Fibroblast of lung (primary cell): Measurements from ENCODE around the gene AKAP6. TPM values are rescaled to one million over a fixed set of nuclear protein-coding genes. Genes with fewer than 3 reads are reported as not detected.

Source experiments
- DNase-seq, 2 donors: peaks; one replicate each; pipeline versions ENCODE4 v3.0.0 to v3.0.0-alpha.2; 2010; ENCODE audit warnings: low read depth in 2 of 2
- H2AFZ ChIP-seq: 2 replicates; pipeline ENCODE4 v1.5.1; 2012; ENCODE audit warnings: low read length, control low read depth, inconsistent platforms
- H3K27ac ChIP-seq: 2 replicates; pipeline ENCODE4 v1.5.1; 2011; ENCODE audit warnings: low read length, control low read depth; ENCODE audit not compliant: insufficient read depth
- H3K27me3 ChIP-seq: 2 replicates; pipeline ENCODE4 v1.5.1; 2011; ENCODE audit warnings: mild to moderate bottlenecking, low read length; ENCODE audit not compliant: control insufficient read depth, insufficient read depth
- H3K36me3 ChIP-seq: 2 replicates; pipeline ENCODE4 v1.5.1; 2011; ENCODE audit warnings: low read length; ENCODE audit not compliant: control insufficient read depth, insufficient read depth
- H3K4me1 ChIP-seq: 2 replicates; pipeline ENCODE4 v1.5.1; 2011; ENCODE audit warnings: low read length; ENCODE audit not compliant: control insufficient read depth, insufficient read depth; ENCODE audit errors: extremely low read depth
- H3K4me2 ChIP-seq: 2 replicates; pipeline ENCODE4 v1.5.1; 2011; ENCODE audit warnings: low read length, control low read depth; ENCODE audit not compliant: insufficient read depth; ENCODE audit errors: extremely low read depth
- H3K4me3 ChIP-seq, 4 experiments: fragments of 200-600 bp in 1 of 4; sonication (generic) in 1 of 4; replicated peaks in 1 of 4; 2 replicates each; pipeline ENCODE4 v1.5.1; 2011 to 2016; ENCODE audit warnings: low read length in 4 of 4, low read depth in 3 of 4, mild to moderate bottlenecking in 3 of 4, control low read depth in 2 of 4, inconsistent platforms in 1 of 4, mixed read lengths in 1 of 4; ENCODE audit not compliant: insufficient read depth in 1 of 4; ENCODE audit errors: control extremely low read depth in 1 of 4
- H3K79me2 ChIP-seq: 2 replicates; pipeline ENCODE4 v1.5.1; 2012; ENCODE audit warnings: mild to moderate bottlenecking, low read length, inconsistent platforms; ENCODE audit not compliant: control insufficient read depth, insufficient read depth
- H3K9ac ChIP-seq: 2 replicates; pipeline ENCODE4 v1.5.1; 2011; ENCODE audit warnings: mild to moderate bottlenecking, low read length, control low read depth; ENCODE audit not compliant: insufficient read depth
- H3K9me3 ChIP-seq: 2 replicates; pipeline ENCODE4 v1.5.1; 2012; ENCODE audit warnings: low read depth, low read length; ENCODE audit not compliant: control insufficient read depth, insufficient read depth
- H4K20me1 ChIP-seq: 2 replicates; pipeline ENCODE4 v1.5.1; 2011; ENCODE audit warnings: low read length; ENCODE audit not compliant: control insufficient read depth, insufficient read depth; ENCODE audit errors: extremely low read depth
- EZH2 ChIP-seq: IDR thresholded peaks from 2 replicates; pipeline ENCODE4 v1.5.1; 2012; ENCODE audit warnings: low read length, control low read depth, mild to moderate bottlenecking; ENCODE audit errors: missing control alignments
- polyA plus RNA-seq, 2 donors: library from polyadenylated mRNA; depleted of rRNA in 1 of 2; stranded (reverse) in 1 of 2; unstranded in 1 of 2; fragments of >200 nt; gene quantifications; 2 replicates each; pipeline ENCODE4 v1.2.1, GENCODE V29; 2011 to 2012; ENCODE audit warnings: missing spikeins in 1 of 2
- total RNA-seq: library from RNA; depleted of rRNA; stranded (reverse); fragments of >200 nt; gene quantifications from 2 replicates; pipeline ENCODE4 v1.2.1, GENCODE V29; 2014
- TF ChIP-seq, protein P1 (sequence below), 2 donors: IDR thresholded peaks in 1 of 2; conservative IDR thresholded peaks in 1 of 2; 1 replicate in 1 of 2; 2 replicates in 1 of 2; pipeline ENCODE4 v1.5.1; 2011 to 2012; ENCODE audit warnings: low read length in 2 of 2, control low read depth in 1 of 2, inconsistent platforms in 1 of 2, low read depth in 1 of 2, mild to moderate bottlenecking in 1 of 2

AKAP6 gene
- total and polyA plus RNA-seq, 2 donors (not counting 1 experiment from before 2014, with no cell fraction given), result 3.3 to 10.9 TPM

DNA sequence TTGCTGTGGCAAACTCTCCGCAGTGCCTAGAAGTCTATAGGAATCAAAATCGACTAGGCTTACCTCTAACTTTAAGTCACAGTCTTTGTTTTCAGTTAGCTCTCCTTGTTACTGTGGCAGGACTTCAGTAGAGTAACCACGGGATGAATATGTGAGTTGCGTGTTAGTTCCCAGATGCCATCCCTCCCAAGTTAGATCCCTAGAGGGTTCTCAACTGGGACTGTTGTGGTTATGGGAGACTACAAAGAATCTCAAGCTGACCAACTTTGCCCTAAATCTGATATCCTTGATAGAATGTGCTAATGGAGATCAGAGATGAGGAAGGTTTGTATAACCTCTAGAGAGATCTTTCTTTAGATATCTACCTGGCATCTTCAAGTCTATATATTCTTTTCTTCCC, 208.1 kb downstream of the AKAP6 start:
- Histone ChIP-seq H3K4me2 (no peak overlapping the region), H4K20me1 (no peaks in the 10 kb centered on the region)

DNA sequence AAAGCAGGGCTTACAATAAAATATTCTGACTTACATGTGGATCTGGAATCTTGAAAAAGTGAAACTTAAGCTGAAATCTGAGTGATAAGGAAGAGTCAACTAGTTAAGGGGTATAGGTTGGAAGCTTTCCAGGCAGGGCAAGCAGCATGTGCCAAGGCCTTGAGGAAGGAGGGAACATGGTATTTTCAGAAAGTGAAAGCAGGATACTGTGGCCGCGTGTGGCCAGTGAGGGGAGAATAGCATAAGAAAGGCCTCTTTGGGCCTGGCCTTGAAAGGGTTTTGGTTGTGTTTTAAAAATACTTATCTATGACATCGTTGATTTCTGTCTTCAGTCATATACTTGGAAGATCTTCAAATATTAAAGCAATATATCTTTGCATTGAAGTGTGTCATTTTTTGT, 213.4 kb downstream of the AKAP6 start:
- Histone ChIP-seq H4K20me1 (no peaks in the 10 kb centered on the region), H3K4me2 (no peak overlapping the region), H3K27me3 (no peaks in the 10 kb centered on the region), H2AFZ (no peak overlapping the region), H3K9ac (no peak overlapping the region), H3K9me3 (no peaks in the 10 kb centered on the region), H3K4me1 (no peaks in the 10 kb centered on the region), H3K4me3 (no peak overlapping the region), H3K79me2 (no peaks in the 10 kb centered on the region), H3K27ac (no peak overlapping the region), H3K36me3 (no peaks in the 10 kb centered on the region)
- TF ChIP-seq, protein P1, sequence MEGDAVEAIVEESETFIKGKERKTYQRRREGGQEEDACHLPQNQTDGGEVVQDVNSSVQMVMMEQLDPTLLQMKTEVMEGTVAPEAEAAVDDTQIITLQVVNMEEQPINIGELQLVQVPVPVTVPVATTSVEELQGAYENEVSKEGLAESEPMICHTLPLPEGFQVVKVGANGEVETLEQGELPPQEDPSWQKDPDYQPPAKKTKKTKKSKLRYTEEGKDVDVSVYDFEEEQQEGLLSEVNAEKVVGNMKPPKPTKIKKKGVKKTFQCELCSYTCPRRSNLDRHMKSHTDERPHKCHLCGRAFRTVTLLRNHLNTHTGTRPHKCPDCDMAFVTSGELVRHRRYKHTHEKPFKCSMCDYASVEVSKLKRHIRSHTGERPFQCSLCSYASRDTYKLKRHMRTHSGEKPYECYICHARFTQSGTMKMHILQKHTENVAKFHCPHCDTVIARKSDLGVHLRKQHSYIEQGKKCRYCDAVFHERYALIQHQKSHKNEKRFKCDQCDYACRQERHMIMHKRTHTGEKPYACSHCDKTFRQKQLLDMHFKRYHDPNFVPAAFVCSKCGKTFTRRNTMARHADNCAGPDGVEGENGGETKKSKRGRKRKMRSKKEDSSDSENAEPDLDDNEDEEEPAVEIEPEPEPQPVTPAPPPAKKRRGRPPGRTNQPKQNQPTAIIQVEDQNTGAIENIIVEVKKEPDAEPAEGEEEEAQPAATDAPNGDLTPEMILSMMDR (conservative IDR thresholded peaks at IDR 0.05 in 1 of 2, IDR thresholded peaks at IDR 0.05 in 1 of 2; ENCODE audit: low read depth in 1 of 2, low read length in 2 of 2), result no peak
- TF ChIP-seq EZH2, result no peak
- DNase-seq, result no peak

More for the DNA sequence above, 208.1 kb downstream of the AKAP6 start:
- no peaks in the 10 kb centered on the region for H3K36me3 ChIP-seq
- no peaks in the 10 kb centered on the region for H3K79me2 ChIP-seq
- no peaks in the 10 kb centered on the region for H3K9me3 ChIP-seq
- H2AFZ ChIP-seq, result no peak overlapping the region
- no peak overlapping the region for H3K27ac ChIP-seq
- H3K9ac ChIP-seq, result no peak overlapping the region
- H3K4me1 ChIP-seq, result no peaks in the 10 kb centered on the region
- no peak for DNase-seq
- TF ChIP-seq EZH2, result no peak
- no peaks in the 10 kb centered on the region for H3K27me3 ChIP-seq
- H3K4me3 ChIP-seq, result no peak overlapping the region

- Histone ChIP-seq H3K4me2 (no peak overlapping the region), H3K9ac (no peak overlapping the region), H2AFZ (no peak overlapping the region), H3K27ac (no peak overlapping the region), H3K36me3 (no peaks in the 10 kb centered on the region), H3K9me3 (no peaks in the 10 kb centered on the region), H3K27me3 (no peaks in the 10 kb centered on the region), H4K20me1 (no peaks in the 10 kb centered on the region), H3K79me2 (no peaks in the 10 kb centered on the region), H3K4me3 (no peak overlapping the region), H3K4me1 (no peaks in the 10 kb centered on the region)
- no peak for DNase-seq
- TF ChIP-seq, protein P1 (conservative IDR thresholded peaks at IDR 0.05 in 1 of 2, IDR thresholded peaks at IDR 0.05 in 1 of 2; ENCODE audit: low read depth in 1 of 2, low read length in 2 of 2), result no peak
- no peak for TF ChIP-seq EZH2
Measured at GRCh38 chr14:32545095-32545494, 216.0 kb downstream of the AKAP6 start.
